PFSK-1 (cell line): ENCODE results near the gene MRM1.

Experiments used
- FOXP2 ChIP-seq: optimal IDR thresholded peaks from 2 replicates; pipeline ENCODE3; 2011; ENCODE audit warnings: borderline replicate concordance, control low read depth, inconsistent platforms; ENCODE audit not compliant: insufficient read depth; ENCODE audit errors: extremely low read length, extremely low read depth
- POLR2AphosphoS5 ChIP-seq: IDR thresholded peaks from 2 replicates; pipeline ENCODE4 v1.6.1; 2012; ENCODE audit warnings: low read depth, mild to moderate bottlenecking, control low read depth, low read length, moderate library complexity
- REST ChIP-seq, 2 experiments: IDR thresholded peaks; 2 replicates each; pipeline versions ENCODE4 v1.6.1 to v1.8.0; 2011 to 2012; ENCODE audit warnings: low read depth in 2 of 2, low read length in 2 of 2, control low read depth in 1 of 2, inconsistent platforms in 1 of 2, mild to moderate bottlenecking in 1 of 2, moderate library complexity in 1 of 2; ENCODE audit not compliant: insufficient read depth in 1 of 2
- SIN3A ChIP-seq: IDR thresholded peaks from 2 replicates; pipeline ENCODE4 v1.6.1; 2012; ENCODE audit warnings: mild to moderate bottlenecking, low read length, moderate library complexity, borderline replicate concordance; ENCODE audit not compliant: insufficient read depth
- TAF1 ChIP-seq: IDR thresholded peaks from 2 replicates; pipeline ENCODE4 v1.6.1; 2012; ENCODE audit warnings: low read length, control low read depth, borderline replicate concordance; ENCODE audit not compliant: insufficient read depth

Gene MRM1

GRCh38 chr17:36614081-36614480 lies 12.7 kb downstream of the MRM1 start:
- TF ChIP-seq SIN3A (no peak), FOXP2 (no peak), REST (IDR thresholded peaks at IDR 0.05; ENCODE audit: insufficient read depth in 1 of 2, low read depth in 2 of 2, low read length in 2 of 2) (no peak), TAF1 (no peak), POLR2AphosphoS5 (no peak)

- TF ChIP-seq POLR2AphosphoS5 (no peak), TAF1 (no peak), FOXP2 (no peak), SIN3A (no peak), REST (IDR thresholded peaks at IDR 0.05; ENCODE audit: insufficient read depth in 1 of 2, low read depth in 2 of 2, low read length in 2 of 2) (no peak)
Measured at GRCh38 chr17:36614933-36615332, 13.6 kb downstream of the MRM1 start.

GRCh38 chr17:36616061-36617029 lies 15.0 kb downstream of the MRM1 start:
- TF ChIP-seq REST (IDR thresholded peaks at IDR 0.05; ENCODE audit: insufficient read depth in 1 of 2, low read depth in 2 of 2, low read length in 2 of 2): no peak

GRCh38 chr17:36617773-36618172 lies 16.4 kb downstream of the MRM1 start:
- TF ChIP-seq POLR2AphosphoS5 (no peak), REST (IDR thresholded peaks at IDR 0.05; ENCODE audit: insufficient read depth in 1 of 2, low read depth in 2 of 2, low read length in 2 of 2) (no peak), TAF1 (no peak), SIN3A (no peak), FOXP2 (no peak)

GRCh38 chr17:36623281-36623680 lies 21.9 kb downstream of the MRM1 start:
- TF ChIP-seq TAF1 (no peak), REST (IDR thresholded peaks at IDR 0.05; ENCODE audit: insufficient read depth in 1 of 2, low read depth in 2 of 2, low read length in 2 of 2) (no peak), FOXP2 (no peak), SIN3A (no peak), POLR2AphosphoS5 (no peak)
